ENCODE measurements around the gene ANAPC15.

- TF ChIP-seq USF2 (CRISPR knock-in tag; IDR thresholded peaks at IDR 0.05) (no peak), CTCF (IDR thresholded peaks at IDR 0.05) (no peak)
Observed at GRCh38 chr11:72114570-72114969, 2.1 kb upstream of the ANAPC15 start.

All from WTC11 (cell line).